ENCODE measurements around the gene GAPDHS.
A peak's percentile ranks its signal among the peaks of the same experiment; 100 is the strongest.

The GAPDHS gene

DNA sequence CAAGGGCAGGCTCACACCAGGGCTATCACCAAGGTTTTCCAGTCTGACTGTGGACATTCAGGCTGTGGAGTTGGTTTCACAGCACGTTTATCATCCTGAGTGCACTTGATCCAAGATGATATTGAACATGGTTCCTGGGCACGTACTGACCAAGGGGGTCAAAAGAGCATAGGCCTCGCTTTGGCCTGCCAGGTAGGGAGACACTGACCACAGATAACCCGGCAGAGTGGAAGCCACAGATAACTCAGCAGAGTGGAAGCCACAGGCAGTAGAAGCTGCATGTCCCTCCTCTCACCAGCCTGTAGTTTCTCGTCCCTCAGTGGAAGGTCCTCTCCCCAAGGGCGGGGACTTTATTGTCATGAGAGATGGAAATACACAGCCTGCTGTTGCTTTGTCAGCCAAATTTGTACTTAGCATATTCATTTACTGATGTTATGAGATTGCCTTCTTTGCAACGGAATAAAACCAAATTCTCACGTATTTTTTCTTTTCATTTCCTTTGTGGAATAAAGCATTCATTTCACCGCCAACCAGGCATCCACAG, 34.2 kb upstream of the GAPDHS start:
- DNase-seq (ENCODE audit: insufficient read length) (no peak), FAIRE-seq (no peak)
- TF ChIP-seq POLR2A (IDR thresholded peaks at IDR 0.05; ENCODE audit: low read depth, low read length): no peak
- TF ChIP-seq POLR2AphosphoS5 (IDR thresholded peaks at IDR 0.05; ENCODE audit: low read depth, low read length): no peak
- no peak for TF ChIP-seq TAF1 (IDR thresholded peaks at IDR 0.05; ENCODE audit: borderline replicate concordance, low read depth, low read length)

DNA sequence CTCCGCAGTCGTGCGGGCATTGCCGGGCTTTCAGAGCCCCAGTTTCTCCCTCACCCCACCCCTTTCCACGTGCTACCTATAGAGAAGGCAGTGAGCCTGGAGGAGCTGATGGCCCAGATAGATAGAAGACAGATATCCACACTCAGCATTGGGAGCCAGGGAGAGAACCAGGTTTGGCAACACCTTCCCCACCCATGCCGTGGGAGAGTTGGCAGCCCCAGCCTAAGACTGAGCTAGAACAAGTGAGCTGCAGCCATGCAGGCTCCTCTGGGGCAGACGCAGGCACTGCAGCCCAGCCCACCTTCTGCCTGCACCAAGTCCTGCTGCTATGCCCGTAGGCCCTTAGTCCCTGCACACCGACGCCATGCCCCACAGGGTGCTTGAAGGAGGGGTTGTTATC, 32.6 kb upstream of the GAPDHS start:
- TF ChIP-seq POLR2AphosphoS5 (IDR thresholded peaks at IDR 0.05; ENCODE audit: low read depth, low read length) (no peak), POLR2A (IDR thresholded peaks at IDR 0.05; ENCODE audit: low read depth, low read length) (no peak), TAF1 (IDR thresholded peaks at IDR 0.05; ENCODE audit: borderline replicate concordance, low read depth, low read length) (no peak)
- FAIRE-seq (no peak), DNase-seq (ENCODE audit: insufficient read length) (no peak)

DNA sequence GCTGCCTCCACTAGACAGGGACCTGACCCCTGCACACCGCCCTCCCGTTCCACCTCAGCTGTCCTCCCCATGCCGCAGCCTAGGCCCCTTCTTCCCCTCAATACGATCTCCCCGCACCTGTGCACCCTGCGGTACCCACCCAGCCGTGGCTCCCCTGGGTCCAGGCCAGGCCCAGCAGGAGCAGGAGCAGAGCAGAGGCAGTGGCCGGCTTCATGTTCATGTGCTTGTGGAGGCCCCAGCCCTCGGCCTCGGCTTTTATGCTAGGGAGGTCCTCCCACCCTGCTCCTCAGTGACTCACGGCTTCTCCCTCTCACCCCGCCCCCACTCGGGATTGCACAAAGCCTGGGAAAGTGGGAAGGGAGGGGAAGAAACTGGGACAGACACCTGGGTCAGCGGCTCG, 31.6 kb upstream of the GAPDHS start:
- no peak for TF ChIP-seq POLR2A (IDR thresholded peaks at IDR 0.05; ENCODE audit: low read depth, low read length)
- TF ChIP-seq TAF1 (IDR thresholded peaks at IDR 0.05; ENCODE audit: borderline replicate concordance, low read depth, low read length): no peak
- no peak for TF ChIP-seq POLR2AphosphoS5 (IDR thresholded peaks at IDR 0.05; ENCODE audit: low read depth, low read length)
- DNase-seq (ENCODE audit: insufficient read length): no peak
- no peak for FAIRE-seq

- no peak for DNase-seq (ENCODE audit: insufficient read length)
- FAIRE-seq: no peak
- TF ChIP-seq TAF1 (IDR thresholded peaks at IDR 0.05; ENCODE audit: borderline replicate concordance, low read depth, low read length) (no peak), POLR2AphosphoS5 (IDR thresholded peaks at IDR 0.05; ENCODE audit: low read depth, low read length) (no peak), POLR2A (IDR thresholded peaks at IDR 0.05; ENCODE audit: low read depth, low read length) (no peak)
Observed at GRCh38 chr19:35502751-35503150, 30.5 kb upstream of the GAPDHS start.

DNA sequence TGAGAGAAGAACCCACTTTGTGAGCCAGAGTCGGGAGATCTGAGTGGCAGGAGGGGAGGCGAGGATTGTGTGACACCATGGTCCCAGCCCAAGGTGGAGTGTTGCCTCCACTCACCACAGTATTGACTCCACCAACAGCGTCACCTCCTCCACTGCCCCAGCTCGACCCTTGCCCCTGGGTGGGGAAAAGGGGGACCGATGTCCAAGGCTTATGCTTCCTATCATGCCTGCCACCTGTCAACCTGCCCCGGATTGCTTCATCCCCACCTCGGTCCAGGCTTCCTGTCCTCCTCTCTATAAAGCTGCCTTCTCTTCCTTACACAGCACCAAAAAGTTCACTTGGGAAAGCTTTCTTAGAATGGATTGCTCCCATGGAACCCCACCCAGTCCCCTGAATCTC, 27.2 kb upstream of the GAPDHS start:
- no peak for DNase-seq (ENCODE audit: insufficient read length)
- FAIRE-seq: no peak
- TF ChIP-seq POLR2A (IDR thresholded peaks at IDR 0.05; ENCODE audit: low read depth, low read length) (no peak), TAF1 (IDR thresholded peaks at IDR 0.05; ENCODE audit: borderline replicate concordance, low read depth, low read length) (no peak), POLR2AphosphoS5 (IDR thresholded peaks at IDR 0.05; ENCODE audit: low read depth, low read length) (no peak)

DNA sequence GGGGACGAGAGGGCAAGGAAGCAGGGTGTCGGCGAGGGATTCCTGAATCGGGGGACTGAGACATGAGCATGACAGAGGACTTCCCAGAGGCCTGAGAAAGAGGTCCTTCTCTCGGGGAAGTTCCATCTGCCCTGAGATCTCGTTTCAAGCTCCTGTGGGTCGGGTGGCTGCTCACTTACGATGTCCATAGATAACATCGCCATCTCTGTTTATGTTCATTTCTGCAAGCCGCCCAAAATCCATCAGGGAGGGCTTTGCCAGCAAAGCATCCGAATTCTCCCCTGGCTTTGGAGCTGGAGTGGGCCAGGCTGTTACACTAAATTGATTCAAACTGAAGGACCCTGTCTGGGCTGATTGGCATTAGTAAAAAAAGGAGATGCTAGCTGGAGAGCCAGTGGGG, 25.7 kb upstream of the GAPDHS start:
- TF ChIP-seq POLR2A (IDR thresholded peaks at IDR 0.05; ENCODE audit: low read depth, low read length): no peak
- no peak for TF ChIP-seq POLR2AphosphoS5 (IDR thresholded peaks at IDR 0.05; ENCODE audit: low read depth, low read length)
- no peak for TF ChIP-seq TAF1 (IDR thresholded peaks at IDR 0.05; ENCODE audit: borderline replicate concordance, low read depth, low read length)
- no peak for DNase-seq (ENCODE audit: insufficient read length)
- peak; percentile 60 for FAIRE-seq

GRCh38 chr19:35508129-35508528, 25.1 kb upstream of the GAPDHS start:
- no peak for FAIRE-seq
- DNase-seq (ENCODE audit: insufficient read length): no peak
- TF ChIP-seq TAF1 (IDR thresholded peaks at IDR 0.05; ENCODE audit: borderline replicate concordance, low read depth, low read length): no peak

DNA sequence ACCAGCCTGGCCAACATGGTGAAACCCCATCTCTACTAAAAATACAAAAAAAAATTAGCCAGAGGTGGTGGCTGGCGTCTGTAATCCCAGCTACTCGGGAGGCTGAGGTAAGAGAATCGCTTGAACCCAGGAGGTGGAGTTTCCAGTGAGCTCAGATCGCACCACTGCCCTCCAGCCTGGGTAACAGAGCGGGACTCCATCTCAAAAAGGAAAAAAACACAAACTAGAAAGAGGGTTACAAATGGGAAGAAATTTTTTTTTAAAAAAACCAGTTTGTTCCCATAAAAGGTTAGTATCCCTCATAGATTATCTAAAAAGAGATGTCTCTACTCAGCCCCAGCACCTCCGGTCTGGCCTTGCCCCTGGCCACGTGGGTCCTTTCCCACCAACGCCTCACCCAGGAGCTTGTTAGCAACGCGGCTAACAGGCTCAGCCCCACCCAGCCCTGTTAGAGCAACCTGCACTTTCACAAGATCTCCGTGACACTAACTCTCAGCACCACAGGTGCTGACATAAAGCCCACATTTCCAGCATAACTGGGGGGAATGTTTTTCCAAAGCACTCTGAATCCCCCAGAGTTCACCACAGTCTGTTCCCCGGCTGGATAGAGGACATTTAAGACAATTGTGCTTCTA, 24.1 kb upstream of the GAPDHS start:
- peak; percentile 58 for DNase-seq (ENCODE audit: insufficient read length)
- FAIRE-seq: peak; percentile 84
- TF ChIP-seq TAF1 (IDR thresholded peaks at IDR 0.05; ENCODE audit: borderline replicate concordance, low read depth, low read length) (no peak), POLR2A (IDR thresholded peaks at IDR 0.05; ENCODE audit: low read depth, low read length) (peak; percentile 43; the same call in 1 of the 2 replicates), POLR2AphosphoS5 (IDR thresholded peaks at IDR 0.05; ENCODE audit: low read depth, low read length) (no peak; the same call in 1 of the 2 replicates)

GRCh38 chr19:35509861-35510625, 23.2 kb upstream of the GAPDHS start:
- TF ChIP-seq TAF1 (IDR thresholded peaks at IDR 0.05; ENCODE audit: borderline replicate concordance, low read depth, low read length): peak; percentile 82
- TF ChIP-seq POLR2A (IDR thresholded peaks at IDR 0.05; ENCODE audit: low read depth, low read length): peak; percentile 45; the same call in 1 of the 2 replicates
- no peak for TF ChIP-seq POLR2AphosphoS5 (IDR thresholded peaks at IDR 0.05; ENCODE audit: low read depth, low read length)
- FAIRE-seq: peak; percentile 93
- peak; percentile 94 for DNase-seq (ENCODE audit: insufficient read length)

DNA sequence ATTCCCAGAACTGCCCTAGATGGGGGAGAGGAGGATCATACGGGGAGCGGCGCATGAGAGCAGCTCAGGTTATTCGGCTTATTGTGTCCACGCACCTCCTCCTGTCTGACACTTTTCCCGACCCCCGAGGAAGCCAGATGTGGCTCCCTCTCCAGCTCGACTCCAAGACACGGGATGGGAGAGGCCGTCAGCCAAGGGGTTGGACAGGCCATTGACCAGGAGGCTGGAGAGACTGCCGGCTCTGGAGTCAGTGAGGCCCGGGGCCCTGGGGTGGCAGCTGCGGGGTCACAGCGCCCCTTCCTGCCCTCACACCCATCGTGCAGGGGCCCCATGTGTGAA, 22.7 kb upstream of the GAPDHS start:
- peak; percentile 21 for FAIRE-seq
- TF ChIP-seq POLR2AphosphoS5 (IDR thresholded peaks at IDR 0.05; ENCODE audit: low read depth, low read length) (no peak), TAF1 (IDR thresholded peaks at IDR 0.05; ENCODE audit: borderline replicate concordance, low read depth, low read length) (no peak), POLR2A (IDR thresholded peaks at IDR 0.05; ENCODE audit: low read depth, low read length) (no peak)
- DNase-seq (ENCODE audit: insufficient read length): no peak

- FAIRE-seq (no peak), DNase-seq (ENCODE audit: insufficient read length) (no peak)
- TF ChIP-seq POLR2AphosphoS5 (IDR thresholded peaks at IDR 0.05; ENCODE audit: low read depth, low read length): no peak
- TF ChIP-seq TAF1 (IDR thresholded peaks at IDR 0.05; ENCODE audit: borderline replicate concordance, low read depth, low read length): no peak
- no peak for TF ChIP-seq POLR2A (IDR thresholded peaks at IDR 0.05; ENCODE audit: low read depth, low read length)
Observed at GRCh38 chr19:35511337-35511736, 21.9 kb upstream of the GAPDHS start.

Measured in GM12892 (cell line).